Measurements from ENCODE around the gene IL23R. TPM values are rescaled to one million over a fixed set of nuclear protein-coding genes. Genes with fewer than 3 reads are reported as not detected.

The IL23R gene
- total RNA-seq, 2 experiments from 2014 or later, result 0.23 TPM; not detected in 1

DNA sequence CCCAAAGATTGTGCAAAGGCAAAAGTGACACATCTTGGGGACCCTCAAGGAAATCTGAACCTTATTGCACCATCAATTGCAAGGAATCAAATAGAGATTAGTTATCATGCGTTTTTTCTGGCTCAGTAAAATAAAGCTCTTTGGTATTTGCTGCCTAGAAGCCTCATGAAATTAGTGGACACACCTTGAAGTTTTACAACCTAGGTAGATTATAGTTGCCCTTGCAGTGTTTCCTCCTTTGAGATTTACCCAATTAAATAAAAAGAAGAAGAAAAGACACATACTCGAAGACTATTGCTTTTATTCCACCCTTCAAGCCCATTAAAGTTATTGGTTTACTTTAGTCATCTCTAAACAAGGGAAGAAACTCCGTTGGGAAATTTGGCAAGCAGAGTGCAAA is 70.0 kb downstream of the IL23R start:
- ChIA-PET POLR2A (no interaction called here), CTCF (ENCODE audit: unreplicated experiment) (no interaction called here)
- Histone ChIP-seq H2AFZ (ENCODE audit: low read length) (no peak overlapping the region), H3K9me3 (ENCODE audit: low read length) (no peaks in the 10 kb centered on the region), H3K4me1 (ENCODE audit: insufficient read depth, low read length, poor library complexity, severe bottlenecking) (no peaks in the 10 kb centered on the region), H4K20me1 (ENCODE audit: insufficient read depth, low read length) (no peaks in the 10 kb centered on the region), H3K27ac (ENCODE audit: low read depth, low read length, poor library complexity, severe bottlenecking) (no peak overlapping the region), H3K4me3 (ENCODE audit: low read depth, low read length, poor library complexity, severe bottlenecking) (no peak overlapping the region), H3K4me2 (ENCODE audit: low read length) (no peak overlapping the region), H3K36me3 (ENCODE audit: insufficient read depth, low read length) (no peaks in the 10 kb centered on the region), H3K9me2 (ENCODE audit: insufficient read depth, low read length) (no peaks in the 10 kb centered on the region), H3K79me2 (ENCODE audit: insufficient read depth, low read depth, low read length) (no peaks in the 10 kb centered on the region)
- intact Hi-C loops (cut with micrococcal nuclease; ENCODE audit: unreplicated experiment), result loop anchor here (10.0 kb wide), 1 partner anchor 109 kb away; no protein-coding TSS in a partner anchor
- TF ChIP-seq EZH2phosphoT487 (IDR thresholded peaks at IDR 0.05; ENCODE audit: borderline replicate concordance, low read depth, low read length), result no peak
- TF ChIP-seq, protein P1, sequence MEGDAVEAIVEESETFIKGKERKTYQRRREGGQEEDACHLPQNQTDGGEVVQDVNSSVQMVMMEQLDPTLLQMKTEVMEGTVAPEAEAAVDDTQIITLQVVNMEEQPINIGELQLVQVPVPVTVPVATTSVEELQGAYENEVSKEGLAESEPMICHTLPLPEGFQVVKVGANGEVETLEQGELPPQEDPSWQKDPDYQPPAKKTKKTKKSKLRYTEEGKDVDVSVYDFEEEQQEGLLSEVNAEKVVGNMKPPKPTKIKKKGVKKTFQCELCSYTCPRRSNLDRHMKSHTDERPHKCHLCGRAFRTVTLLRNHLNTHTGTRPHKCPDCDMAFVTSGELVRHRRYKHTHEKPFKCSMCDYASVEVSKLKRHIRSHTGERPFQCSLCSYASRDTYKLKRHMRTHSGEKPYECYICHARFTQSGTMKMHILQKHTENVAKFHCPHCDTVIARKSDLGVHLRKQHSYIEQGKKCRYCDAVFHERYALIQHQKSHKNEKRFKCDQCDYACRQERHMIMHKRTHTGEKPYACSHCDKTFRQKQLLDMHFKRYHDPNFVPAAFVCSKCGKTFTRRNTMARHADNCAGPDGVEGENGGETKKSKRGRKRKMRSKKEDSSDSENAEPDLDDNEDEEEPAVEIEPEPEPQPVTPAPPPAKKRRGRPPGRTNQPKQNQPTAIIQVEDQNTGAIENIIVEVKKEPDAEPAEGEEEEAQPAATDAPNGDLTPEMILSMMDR (conservative IDR thresholded peaks at IDR 0.05; ENCODE audit: low read length), result no peak
- no TSS peak for BruUV-seq (replicated peaks)
- DNase-seq (ENCODE audit: low spot score), result no peak

DNA sequence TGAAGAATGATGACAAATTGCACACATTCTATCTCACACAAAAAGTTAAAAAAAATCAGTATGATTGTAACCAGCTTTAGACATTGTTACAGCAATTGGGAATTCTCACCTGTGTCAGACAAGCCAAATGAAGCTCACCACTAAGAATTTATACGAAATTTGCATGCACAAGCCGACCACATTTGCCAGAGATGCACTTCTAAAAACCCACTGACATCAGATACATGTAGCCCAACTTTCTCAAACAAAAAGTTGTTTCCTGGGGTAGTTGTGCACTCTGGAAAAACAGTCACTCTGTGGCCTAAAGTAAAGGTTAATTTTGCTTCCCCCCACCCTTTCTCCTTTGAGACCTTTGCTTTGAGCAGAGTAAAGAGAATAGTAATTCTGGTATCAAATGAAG is 73.5 kb downstream of the IL23R start:
- BruUV-seq (replicated peaks), result no TSS peak
- ChIA-PET POLR2A (no interaction called here), CTCF (ENCODE audit: unreplicated experiment) (no interaction called here)
- intact Hi-C loops (cut with micrococcal nuclease; ENCODE audit: unreplicated experiment), result loop anchor here (10.0 kb wide), 1 partner anchor 105 kb away; no protein-coding TSS in a partner anchor
- H3K4me2 ChIP-seq (ENCODE audit: low read length), result no peak overlapping the region
- H2AFZ ChIP-seq (ENCODE audit: low read length), result no peak overlapping the region
- no peaks in the 10 kb centered on the region for H3K9me2 ChIP-seq (ENCODE audit: insufficient read depth, low read length)
- H4K20me1 ChIP-seq (ENCODE audit: insufficient read depth, low read length), result no peaks in the 10 kb centered on the region
- no peak overlapping the region for H3K4me3 ChIP-seq (ENCODE audit: low read depth, low read length, poor library complexity, severe bottlenecking)
- H3K79me2 ChIP-seq (ENCODE audit: insufficient read depth, low read depth, low read length), result no peaks in the 10 kb centered on the region
- H3K4me1 ChIP-seq (ENCODE audit: insufficient read depth, low read length, poor library complexity, severe bottlenecking), result no peaks in the 10 kb centered on the region
- H3K27ac ChIP-seq (ENCODE audit: low read depth, low read length, poor library complexity, severe bottlenecking), result no peak overlapping the region
- TF ChIP-seq, protein P1 (conservative IDR thresholded peaks at IDR 0.05; ENCODE audit: low read length), result no peak
- TF ChIP-seq EZH2phosphoT487 (IDR thresholded peaks at IDR 0.05; ENCODE audit: borderline replicate concordance, low read depth, low read length), result no peak
- H3K9me3 ChIP-seq (ENCODE audit: low read length), result no peaks in the 10 kb centered on the region
- no peaks in the 10 kb centered on the region for H3K36me3 ChIP-seq (ENCODE audit: insufficient read depth, low read length)
- DNase-seq (ENCODE audit: low spot score), result no peak

DNA sequence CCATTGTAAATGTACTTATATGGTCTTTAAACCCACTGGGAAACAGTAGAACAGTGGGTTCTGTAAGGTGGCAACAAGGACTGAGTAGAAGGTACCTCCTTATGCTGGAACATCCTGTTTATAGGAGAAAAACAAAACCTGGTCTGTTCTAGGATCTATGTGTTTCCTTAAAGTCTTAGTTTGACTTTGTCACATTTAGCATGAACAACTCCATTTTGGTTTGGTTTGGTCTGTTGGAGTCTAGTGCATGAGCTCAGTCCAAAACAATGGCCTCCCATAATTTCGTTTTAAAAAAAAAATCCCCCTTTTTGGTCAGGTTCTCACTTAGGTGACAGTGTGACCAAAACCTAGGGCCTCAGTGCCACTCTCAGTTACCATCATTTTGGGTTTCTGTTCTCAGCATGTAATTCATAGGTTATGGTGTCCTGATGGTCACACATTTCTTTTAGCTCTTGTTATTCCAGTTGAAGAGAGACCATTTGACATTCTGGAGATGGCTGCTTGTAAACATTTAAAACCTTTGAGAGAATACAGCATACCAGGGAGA is 75.0 kb downstream of the IL23R start:
- no peak for DNase-seq (ENCODE audit: low spot score)
- Histone ChIP-seq H4K20me1 (ENCODE audit: insufficient read depth, low read length) (no peaks in the 10 kb centered on the region), H3K79me2 (ENCODE audit: insufficient read depth, low read depth, low read length) (no peaks in the 10 kb centered on the region), H3K4me2 (ENCODE audit: low read length) (no peak overlapping the region), H3K27ac (ENCODE audit: low read depth, low read length, poor library complexity, severe bottlenecking) (no peak overlapping the region), H2AFZ (ENCODE audit: low read length) (no peak overlapping the region), H3K9me3 (ENCODE audit: low read length) (no peaks in the 10 kb centered on the region), H3K4me3 (ENCODE audit: low read depth, low read length, poor library complexity, severe bottlenecking) (no peak overlapping the region), H3K36me3 (ENCODE audit: insufficient read depth, low read length) (no peaks in the 10 kb centered on the region), H3K9me2 (ENCODE audit: insufficient read depth, low read length) (no peaks in the 10 kb centered on the region), H3K4me1 (ENCODE audit: insufficient read depth, low read length, poor library complexity, severe bottlenecking) (no peaks in the 10 kb centered on the region)
- BruUV-seq (replicated peaks), result no TSS peak
- TF ChIP-seq, protein P1 (conservative IDR thresholded peaks at IDR 0.05; ENCODE audit: low read length), result no peak
- no peak for TF ChIP-seq EZH2phosphoT487 (IDR thresholded peaks at IDR 0.05; ENCODE audit: borderline replicate concordance, low read depth, low read length)
- intact Hi-C loops (cut with micrococcal nuclease; ENCODE audit: unreplicated experiment), result no loop called here
- POLR2A ChIA-PET, result interaction anchor here (1.1 kb wide), 1 partner anchor 84 kb away, joined by 3 read pairs; no protein-coding TSS in a partner anchor
- CTCF ChIA-PET (ENCODE audit: unreplicated experiment), result no interaction called here

Measured in OCI-LY7 (cell line).